Measurements from ENCODE around the gene THRB.
"Not testable (repeated sequence)": the region's sequence is repeated elsewhere in the genome, so short reads cannot be mapped to it uniquely, and the experiment has no call there.

THRB gene

GRCh38 chr3:24400015-24400414, 94.6 kb downstream of the THRB start:
- no peak for DNase-seq

DNA sequence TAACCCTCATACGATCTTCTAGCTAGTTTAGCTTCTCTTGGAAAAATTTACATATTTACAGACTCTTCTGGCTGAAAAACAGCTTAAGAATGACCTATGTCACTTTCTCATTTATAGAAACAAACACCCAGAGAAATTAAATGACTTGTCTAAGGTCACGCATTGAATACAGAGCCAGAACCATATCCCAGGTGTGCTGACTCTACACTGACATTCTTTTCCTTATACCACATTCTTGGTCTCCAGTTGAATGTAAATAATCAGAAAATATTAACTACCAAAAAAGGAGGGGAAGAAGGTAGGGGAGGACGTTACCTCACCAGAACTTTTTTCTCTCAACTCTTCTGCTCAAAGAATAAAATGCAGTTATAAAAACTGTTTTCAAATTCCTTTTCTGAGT, 95.0 kb downstream of the THRB start:
- DNase-seq: no peak

DNA sequence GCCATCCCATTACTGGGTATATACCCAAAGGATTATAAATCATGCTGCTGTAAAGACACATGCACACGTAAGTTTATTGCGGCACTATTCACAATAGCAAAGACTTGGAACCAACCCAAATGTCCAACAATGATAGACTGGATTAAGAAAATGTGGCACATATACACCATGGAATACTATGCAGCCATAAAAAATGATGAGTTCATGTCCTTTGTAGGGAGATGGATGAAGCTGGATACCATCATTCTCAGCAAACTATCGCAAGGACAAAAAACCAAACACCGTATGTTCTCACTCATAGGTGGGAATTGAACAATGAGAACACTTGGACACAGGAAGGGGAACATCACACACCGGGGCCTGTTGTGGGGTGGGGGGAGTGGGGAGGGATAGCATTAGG, 95.9 kb downstream of the THRB start:
- not testable (repeated sequence) for DNase-seq

DNA sequence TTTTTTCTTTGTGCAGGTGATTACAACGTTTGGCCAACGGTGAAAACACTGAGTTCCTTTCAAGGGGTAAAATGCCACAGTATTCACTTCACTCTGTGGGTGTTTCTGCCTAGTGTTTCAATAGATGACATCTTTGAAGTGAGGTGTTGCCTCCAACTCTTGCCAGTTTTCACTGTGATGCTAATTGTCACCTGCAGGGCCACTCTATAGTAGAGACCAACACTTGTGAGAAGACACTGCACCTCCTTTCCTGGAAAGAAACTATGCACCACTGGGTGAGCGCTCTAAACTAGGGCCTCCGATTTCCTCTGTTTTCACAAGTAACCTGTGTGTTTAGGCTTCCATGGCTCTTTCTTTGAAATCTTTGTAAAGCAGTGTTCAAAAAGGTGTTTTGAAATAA, 98.3 kb downstream of the THRB start:
- DNase-seq: no peak

GRCh38 chr3:24394754-24395153, 99.9 kb downstream of the THRB start:
- DNase-seq: no peak

GRCh38 chr3:24393316-24393715, 101.3 kb downstream of the THRB start:
- DNase-seq: no peak

GRCh38 chr3:24390169-24391130, 104.2 kb downstream of the THRB start:
- no peak for DNase-seq

DNA sequence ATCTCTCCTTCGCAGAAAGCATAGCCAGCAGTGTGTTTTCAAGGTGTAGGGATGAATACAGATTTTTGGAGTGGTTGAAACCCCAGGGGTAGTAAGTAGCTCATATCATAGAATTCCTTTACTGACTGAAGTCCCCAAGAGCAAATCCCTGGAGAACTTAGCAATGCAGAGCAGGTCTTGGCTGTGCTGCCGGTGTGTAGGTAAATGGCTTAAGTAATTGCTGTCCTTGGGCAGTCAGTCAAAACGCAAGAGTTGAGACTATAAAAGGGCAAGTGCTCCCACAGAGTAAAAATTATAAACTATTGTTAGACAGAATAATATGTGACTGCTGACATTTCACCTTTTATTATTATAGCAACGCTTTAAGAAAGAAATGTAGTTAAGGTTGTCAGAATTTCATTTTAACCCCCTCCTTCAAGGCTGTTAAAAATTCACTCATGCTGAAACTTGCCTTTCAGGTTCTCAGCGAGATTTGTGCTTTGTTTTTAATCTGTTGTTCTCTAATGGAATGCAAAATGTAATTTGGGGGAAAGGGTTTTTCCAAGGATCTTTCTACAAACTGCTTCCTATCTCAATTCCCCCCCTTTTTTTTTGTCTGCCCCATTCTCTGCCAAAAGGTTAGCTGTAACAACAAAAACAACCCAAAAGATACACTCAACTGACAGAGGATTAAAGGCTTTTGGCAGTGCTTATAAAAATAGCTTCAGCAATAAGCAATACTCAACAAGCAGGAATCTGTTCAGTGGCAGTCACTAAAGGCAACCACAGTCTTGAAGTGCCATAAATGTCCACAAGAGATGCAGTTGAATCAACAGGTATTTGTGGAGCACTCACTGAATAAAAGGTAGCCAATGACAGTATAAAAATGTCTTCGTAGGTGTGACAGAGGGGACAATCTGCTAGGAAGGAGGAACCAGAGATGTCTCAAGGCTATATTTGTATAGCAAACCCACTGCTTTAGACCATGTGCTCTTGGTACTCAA, 105.3 kb downstream of the THRB start:
- no peak for DNase-seq

DNA sequence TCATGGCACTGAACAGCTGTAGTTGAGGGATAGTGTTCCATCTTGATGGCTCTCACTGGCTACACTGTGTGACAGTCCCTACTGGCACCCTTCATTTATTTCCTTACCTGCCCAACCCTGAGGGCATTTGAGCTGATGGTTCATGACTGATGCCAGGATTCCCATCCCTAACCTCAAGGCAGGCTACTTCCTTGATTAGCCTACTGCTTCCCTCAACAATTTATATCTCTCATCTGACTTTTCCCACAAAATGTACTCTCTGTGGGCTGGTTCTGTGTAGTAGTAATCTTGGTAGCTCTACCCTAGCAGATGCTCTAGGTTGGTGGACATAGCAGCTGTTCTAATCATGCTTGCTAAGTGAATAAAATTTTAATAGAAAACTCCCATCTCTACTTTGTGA, 106.0 kb downstream of the THRB start:
- no peak for DNase-seq

DNA sequence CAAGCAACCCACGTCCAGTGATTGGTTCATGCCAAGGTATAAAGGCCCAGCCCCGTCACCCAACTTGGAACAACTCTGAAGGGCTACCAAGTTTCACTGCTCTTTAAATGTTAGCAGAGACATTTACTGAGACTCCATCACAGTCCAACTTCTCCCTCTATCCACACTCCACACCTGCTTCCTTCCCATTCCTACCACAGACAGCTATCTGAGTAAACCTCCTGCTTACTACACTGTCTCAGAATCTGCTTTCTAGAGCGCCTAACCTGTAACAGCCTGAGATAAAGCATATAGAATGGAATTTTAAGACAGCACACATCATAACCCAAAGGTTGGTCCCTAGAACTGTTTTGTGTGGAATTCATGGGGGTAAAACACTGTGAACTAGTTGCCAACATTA, 106.5 kb downstream of the THRB start:
- no peak for DNase-seq

- DNase-seq: no peak
Observed at GRCh38 chr3:24387493-24387892, 107.2 kb downstream of the THRB start.

GRCh38 chr3:24387000-24387399, 107.7 kb downstream of the THRB start:
- no peak for DNase-seq

GRCh38 chr3:24386458-24386857, 108.2 kb downstream of the THRB start:
- no peak for DNase-seq

- DNase-seq: no peak
Observed at GRCh38 chr3:24385012-24385615, 109.5 kb downstream of the THRB start.

GRCh38 chr3:24382647-24383046, 112.0 kb downstream of the THRB start:
- DNase-seq: no peak

- DNase-seq: no peak
Observed at GRCh38 chr3:24379936-24380335, 114.7 kb downstream of the THRB start.

GRCh38 chr3:24378313-24378712, 116.3 kb downstream of the THRB start:
- no peak for DNase-seq

- no peak for DNase-seq
Observed at GRCh38 chr3:24377218-24377993, 117.2 kb downstream of the THRB start.

DNA sequence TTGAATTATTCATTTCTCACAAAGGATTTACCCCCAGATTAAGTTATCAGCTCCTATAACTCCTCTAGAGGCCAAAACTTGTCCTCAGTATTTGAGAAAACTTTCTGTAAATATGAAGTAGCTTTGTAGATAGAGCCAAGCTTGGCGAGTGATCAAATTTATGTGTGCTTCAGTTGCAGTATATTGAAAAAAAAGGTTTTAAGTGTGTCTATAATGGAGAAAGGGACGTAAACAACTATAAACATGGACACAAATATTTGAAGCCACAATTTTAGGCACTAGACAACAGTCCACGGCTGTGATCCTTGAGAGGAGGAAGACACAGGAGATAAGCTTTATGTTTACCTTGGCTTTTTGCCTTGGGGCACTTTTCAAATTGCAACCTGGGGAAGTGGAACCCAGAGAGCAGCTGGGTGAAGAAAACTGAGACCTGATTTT, 118.7 kb downstream of the THRB start:
- no peak for DNase-seq

DNA sequence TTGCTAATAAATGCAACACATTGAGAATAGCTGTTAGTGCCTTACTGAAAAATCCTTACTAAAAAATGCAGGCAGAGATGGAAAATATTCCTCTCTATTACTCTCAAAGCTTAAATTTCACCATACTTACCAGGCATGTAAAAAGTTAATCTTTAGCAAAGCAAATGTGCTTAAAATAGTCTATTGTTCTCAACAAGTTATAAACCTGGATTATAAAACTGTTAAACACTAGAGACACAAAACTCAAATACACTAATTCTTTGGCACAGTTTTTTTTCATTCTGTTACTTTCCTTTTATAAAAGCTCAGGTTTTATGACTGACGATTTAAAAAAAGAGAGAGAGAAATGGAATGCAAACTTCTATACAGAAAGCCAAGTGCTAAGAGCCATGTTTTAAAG, 119.8 kb downstream of the THRB start:
- no peak for DNase-seq

DNA sequence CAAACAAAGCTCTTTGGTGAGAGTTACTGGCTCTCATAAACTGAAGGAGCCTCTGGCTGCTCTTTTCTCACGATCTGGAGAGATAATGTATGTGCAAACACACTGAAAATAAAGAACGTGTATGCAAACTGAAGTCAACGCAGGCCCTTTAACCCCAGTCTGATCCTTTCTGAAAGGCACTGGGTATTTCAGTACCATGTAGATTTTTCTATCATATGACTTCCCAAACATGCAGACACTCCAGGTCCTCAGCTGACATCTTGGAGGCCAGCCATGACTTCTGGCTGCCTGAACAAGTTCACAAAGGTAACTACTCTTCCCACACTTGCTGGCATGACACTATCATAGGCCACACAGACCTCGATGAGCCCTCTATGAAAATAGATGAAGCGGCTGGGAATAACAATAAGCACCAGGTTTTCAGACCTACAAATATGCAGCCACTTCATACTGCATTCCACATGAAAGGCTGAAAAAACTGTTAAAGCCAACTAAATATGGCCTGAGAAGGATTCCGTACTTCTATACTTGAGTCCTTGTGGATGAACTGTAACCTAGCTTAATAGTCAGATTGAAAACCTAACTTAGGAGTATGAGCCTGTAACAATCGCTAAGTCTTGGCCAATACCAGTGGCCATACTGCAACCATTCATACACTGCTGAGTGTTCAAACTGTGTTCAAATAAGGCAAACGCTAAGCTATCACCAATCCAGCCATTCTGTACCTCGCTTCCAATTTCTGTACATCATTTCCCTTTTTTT, 121.3 kb downstream of the THRB start:
- no peak for DNase-seq

Measured in NCI-H1105 (cell line).